GM15510 (cell line): ENCODE measurements around the gene FBXW5.

Experiments used
- POLR2A ChIP-seq: IDR thresholded peaks from 3 replicates; pipeline ENCODE4 v1.6.1; 2011; ENCODE audit warnings: borderline replicate concordance; ENCODE audit not compliant: insufficient read length; ENCODE audit errors: extremely low read depth

The FBXW5 gene

DNA sequence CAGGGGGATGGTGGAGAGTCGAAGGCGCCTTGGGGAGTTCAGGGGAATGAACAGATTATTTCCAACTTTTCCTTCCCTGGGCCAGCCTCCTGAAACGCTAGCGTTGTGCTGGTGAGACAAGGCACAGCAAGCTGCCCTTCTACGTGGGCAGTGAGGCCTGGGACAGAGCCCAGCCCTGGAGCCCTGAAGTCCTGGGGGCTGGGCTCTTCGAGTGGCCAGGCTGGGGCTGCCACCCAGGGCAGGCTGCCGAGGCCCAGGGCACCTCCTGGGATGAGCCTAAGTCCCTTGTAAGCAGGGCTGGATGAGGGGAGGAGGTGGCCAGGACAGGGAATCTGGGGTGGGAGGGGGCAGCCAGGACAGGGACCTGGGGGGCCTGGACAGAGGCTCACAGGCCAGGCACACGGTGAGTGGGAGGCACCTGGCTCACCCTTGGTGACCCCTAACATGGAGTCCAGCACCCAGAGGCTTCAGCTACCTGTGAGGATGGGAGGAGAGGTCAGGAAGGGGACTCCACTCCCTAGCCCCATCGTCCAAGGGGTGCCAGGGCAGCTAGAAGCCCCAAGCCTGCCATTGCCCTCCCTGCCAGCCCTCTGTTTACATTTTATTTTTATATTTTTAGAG, 6.2 kb upstream of the FBXW5 start:
- TF ChIP-seq POLR2A: no peak

DNA sequence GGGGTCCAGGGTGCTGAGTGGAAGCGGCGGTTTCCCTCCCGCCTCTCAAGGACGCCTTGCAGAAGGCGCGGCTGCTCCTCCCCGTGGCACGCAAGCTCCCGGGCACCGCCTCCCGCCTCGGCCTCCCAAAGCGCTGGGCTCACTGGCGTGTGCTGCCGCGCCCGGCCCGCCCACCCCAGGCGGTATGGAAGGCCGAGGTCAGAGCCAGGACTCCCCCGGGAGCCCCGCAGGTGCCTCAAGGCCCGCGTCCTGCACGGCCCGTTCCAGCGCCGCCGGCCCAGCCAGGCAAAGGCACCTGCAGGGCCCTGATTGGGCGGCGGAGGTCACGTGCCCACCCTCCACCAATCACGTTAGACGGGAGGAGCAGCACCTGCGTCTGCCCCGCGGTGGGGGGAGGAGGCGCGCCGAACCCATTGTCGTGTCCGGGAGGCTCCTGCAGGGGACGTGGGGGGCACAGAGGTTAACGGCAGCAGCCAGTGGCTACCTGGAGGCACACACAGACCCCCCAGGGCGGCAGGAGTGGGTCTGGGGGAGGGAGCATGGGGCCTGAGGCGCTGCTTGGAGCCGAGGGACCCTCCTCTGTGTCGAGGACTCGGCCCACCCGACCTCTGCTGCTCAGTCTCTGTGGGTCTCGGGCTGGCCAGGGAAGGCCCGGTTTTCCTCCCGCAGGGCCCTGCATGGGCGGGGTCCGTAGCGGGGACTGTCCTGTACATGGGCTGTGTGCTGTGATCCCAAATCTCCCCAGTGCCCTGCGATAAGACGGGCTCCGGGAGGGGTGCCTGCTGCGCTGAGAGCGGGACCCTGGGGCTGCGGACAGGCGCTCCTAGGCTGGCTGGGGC, 5.5 kb upstream of the FBXW5 start:
- TF ChIP-seq POLR2A: peak; percentile 85

DNA sequence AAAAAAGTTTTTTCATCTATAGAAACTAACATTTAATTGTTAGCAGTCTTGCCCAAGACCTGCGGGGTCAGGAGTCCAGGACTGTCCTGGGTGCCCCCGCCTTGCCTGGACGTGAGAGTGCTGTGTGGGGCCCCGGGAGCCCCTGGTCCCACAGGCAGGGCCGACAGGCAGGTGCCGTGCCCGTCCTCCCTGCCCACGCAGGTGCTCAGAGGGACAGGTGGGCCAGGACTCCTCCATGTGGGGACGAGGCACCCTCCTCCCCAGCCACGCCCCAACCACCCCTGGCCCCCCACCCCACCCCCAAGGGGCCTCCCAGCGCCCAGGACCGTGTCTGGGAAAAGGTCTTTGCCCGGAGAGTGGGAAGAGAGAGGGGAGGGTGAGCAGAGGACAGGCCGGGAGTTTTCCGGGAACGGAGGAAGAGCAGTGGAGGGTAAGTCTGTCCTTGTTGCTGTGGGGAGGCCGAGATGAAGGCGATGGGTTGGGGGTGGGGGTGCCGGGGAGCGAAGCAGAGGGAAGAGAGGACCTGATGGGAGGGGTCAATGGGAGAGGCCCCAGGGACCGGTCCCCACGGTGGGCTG, 4.8 kb upstream of the FBXW5 start:
- no peak for TF ChIP-seq POLR2A

DNA sequence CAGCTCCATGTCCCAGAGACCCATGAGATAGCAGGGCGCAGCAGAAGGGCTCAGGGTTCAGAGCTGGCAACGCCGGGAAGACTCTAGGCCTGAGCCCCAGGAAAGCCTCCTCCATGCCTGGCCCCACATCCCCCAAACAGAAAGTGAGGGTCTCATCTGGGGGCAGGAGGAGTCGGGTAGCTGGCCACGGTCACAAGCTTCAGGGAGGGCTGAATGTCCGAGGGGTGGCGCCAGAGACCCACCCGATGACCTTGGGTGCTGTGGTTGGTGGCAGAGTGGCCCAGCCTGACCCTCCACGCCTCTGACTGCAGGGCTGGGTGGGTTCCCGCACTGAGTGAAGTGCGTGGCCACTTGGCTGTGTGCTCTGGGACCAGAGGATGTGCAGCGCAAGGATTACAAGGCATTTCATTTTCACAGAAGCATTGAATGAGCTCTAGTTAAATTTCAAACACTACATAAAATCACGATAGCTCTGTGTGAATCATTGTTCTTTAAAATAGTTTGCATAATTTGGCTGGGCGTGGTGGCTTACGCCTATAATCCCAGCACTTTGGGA, 3.5 kb upstream of the FBXW5 start:
- no peak for TF ChIP-seq POLR2A

DNA sequence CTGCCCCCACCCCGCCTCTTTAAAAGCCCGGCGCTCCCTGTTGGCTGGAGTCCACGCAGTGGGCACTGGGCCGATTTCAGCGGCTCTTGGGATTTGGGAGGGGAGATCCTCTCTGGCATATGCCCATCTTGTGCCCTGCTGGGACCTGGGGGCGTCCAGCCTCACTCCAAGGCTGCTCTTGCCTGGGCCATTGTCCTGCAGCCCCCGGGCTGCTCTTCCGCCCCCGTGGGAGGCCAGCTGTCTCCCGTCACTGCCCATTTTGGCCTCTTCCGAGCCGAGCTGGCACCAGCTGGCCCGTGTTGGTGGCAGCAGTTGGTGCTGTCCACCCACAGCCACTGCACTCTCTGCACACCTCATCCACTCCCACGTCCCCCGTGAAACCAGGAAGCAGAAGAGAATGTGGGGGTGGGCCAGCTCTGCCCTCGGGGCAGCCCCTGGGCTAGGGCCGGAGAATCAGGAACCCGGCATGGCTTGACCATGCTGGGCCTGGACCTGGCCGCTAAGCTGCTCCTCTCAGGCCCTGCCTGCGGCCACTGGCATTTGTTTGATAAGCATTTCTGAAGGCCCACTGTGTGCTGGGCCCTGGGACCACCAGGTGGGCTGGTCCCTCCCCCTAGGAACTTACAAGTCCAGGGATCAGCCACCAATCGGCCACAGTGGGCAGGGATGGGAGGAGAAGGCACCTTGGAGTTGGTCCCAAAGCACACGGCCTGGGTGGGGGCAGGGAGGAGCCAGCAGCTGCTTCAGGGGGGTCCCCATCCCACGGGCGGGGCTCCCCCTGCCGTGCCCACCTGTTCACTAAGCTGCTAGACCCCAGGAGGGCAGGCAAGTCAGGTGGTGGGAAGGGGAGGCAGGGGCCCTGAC, 2.7 kb upstream of the FBXW5 start:
- TF ChIP-seq POLR2A: no peak

DNA sequence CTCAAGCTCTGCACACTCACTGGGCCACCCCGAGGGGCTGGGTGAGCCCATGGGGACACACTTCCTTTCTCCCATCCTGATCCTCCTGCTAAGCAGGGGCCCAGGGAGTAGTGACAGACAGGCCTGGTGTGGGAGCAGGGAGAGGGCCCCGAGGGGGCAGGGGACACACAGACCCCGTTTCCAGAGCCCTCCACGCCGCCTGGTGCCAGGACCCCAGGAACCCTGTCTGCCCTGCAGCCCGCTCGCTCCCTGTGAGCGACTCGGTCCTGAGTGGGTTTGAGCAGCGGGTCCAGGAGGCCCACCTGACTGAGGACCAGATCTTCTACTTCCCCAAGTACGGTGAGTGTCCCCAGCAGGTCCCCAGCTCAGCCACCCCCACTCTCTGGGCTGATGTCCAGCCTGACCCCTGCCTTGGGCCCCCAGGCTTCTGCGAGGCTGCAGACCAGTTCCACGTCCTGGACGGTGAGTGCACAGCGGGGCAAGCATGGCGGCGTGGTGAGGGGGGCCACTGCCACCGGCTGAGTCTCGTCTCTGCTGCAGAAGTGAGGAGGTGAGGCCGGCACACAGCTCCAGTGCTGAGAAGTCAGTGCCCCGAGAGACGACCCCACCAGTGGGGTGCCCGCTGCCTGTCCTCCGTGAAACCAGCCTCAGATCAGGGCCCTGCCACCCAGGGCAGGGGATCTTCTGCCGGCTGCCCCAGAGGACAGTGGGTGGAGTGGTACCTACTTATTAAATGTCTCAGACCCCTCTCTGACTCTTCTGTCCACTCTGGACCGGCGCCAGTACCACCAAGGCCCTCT, 1.9 kb upstream of the FBXW5 start:
- TF ChIP-seq POLR2A: no peak

DNA sequence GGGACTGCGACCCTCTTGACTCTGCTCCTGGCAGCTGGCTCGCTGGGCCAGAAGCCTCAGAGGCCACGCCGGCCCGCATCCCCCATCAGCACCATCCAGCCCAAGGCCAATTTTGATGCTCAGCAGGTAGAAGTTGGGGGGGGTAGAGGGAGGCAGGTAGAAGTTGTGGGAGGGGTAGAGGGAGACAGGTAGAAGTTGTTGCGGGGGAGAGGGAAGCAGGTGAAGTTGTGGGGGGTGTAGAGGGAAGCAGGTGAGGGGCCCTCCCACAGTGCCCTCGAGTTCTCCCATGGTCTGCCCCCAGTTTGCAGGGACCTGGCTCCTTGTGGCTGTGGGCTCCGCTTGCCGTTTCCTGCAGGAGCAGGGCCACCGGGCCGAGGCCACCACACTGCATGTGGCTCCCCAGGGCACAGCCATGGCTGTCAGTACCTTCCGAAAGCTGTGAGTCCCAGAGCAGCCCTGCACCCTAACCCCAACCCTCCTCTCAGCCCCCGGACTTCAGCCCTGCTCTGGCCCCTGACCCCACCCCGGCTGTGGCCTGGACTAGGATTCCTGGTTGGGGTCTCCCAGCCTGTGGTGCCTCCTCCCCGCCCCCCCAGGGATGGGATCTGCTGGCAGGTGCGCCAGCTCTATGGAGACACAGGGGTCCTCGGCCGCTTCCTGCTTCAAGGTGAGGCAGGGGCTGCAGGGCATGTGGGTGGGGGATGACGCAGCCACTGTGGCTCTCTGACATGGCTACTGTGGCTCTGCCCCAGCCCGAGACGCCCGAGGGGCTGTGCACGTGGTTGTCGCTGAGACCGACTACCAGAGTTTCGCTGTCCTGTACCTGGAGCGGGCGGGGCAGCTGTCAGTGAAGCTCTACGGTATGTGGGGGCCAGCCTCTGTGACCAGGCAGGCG, 1.0 kb upstream of the FBXW5 start:
- no peak for TF ChIP-seq POLR2A

DNA sequence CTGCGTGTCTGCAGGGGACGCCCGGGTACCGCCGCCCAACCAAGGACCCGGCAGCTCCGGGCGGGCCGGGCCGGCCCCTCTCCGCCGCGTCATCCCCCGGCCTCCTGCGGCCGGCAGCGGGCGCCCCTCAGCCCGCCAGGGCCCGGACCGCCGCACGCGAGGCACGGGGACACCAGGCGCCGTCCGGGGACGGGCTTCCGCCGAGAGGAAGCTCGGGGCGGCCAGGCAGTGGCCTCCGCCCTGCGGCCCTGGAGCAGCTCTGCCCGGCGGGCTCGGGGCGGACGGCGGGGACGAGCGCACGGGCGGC, 373 bp downstream of the FBXW5 start:
- TF ChIP-seq POLR2A: no peak

DNA sequence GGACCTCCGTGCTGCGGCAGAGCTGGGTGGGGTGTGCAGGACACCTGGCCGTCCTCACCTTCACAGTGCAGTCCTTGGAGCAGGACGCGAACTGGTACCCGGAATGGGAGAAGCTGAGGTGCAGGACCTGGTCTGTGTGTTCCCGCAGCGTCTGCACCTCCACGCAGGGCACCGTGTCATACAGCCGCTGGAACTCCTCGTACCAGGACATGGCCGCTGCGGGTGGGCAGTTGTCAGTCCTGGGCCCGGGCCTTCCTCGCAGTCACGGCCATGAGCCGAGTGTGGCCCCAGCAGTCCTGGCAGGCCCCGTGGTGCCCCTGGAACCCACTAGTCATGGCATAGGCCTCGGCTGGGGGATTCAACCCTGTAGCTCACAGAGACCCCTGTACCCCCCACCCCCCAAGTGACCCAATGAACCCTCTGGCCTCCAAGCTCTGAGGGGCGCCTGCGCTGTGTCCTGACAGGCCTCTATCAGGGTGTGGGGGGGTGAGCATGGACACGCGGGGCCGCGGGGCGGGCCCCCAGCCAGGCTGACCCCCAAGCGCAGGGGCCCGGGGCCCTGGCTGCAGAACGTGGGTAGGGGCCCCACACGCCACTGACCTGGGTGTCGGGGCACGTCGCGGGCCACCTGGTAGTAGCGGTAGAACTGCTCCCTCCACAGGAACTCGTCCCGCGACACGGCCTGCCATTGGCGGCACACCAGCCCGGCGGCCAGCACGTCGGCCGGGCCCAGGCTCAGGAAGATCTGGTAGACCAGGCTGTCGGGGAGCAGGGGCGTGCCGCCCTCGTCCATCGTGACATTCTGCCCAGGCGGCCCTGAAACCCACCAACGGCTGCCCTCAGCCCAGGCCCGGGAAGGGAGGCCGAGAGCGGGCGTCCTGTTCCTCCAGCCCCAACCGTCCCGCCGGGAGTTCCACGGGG, 987 bp downstream of the FBXW5 start:
- no peak for TF ChIP-seq POLR2A

DNA sequence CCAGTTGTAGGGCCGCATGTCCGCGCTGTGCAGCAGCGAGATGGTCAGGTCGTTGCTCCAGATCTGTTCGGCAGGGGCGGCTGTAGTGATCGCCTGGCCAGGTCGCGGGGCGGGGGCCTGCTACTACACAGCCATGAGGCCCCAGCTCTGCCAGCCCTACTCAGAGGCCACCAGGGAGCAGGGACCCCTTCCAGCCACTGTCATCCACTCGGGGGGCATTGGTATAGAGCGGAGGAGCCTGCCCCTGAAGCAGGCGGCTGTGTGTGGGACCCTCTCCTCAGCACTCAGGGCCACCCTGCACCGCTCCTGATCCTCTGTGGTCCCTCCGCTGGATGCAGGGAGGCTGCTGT, 1.7 kb downstream of the FBXW5 start:
- no peak for TF ChIP-seq POLR2A

DNA sequence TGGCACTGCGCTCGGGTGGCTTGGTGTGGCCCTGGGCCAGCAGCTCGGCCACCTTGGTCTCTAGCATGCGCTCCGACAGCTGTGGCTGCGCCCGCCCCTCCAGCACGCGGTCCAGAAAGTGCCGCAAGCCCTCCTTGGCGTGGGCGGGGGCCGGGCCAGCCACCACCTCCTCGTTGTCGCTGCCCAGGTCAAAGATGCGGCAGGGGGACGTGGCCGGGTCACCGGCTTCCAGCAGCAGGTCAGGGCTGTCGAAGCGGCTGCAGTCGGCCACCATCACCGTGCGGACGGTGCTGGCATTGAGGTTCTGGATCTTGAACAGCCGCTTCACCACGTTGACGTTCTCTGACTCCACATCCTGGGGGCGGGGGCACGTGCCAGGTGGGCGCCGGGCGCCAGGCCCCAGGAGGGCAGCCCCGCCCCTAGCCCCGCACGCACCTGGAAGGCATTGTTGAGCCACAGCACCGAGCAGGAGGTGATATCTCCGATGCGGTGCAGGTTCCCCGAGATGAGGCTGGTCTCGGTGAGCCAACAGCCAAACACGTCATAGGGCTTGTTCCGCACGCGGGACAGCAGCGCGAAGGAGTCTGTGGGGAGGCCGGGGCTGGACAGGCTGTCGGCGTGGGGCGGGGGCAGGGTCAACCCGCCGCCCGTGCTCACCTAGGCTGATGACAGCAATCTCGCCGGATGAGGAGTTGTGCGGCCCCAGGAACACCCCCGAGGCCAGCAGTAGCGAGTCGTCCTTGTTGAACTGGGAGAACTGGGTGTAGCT, 2.2 kb downstream of the FBXW5 start:
- no peak for TF ChIP-seq POLR2A
